ENCODE data around the gene KRT14. TPM values are rescaled to one million over a fixed set of nuclear protein-coding genes. Genes with fewer than 3 reads are reported as not detected.

KRT14 gene
- total RNA-seq, 1 experiment from 2014 or later: not detected

DNA sequence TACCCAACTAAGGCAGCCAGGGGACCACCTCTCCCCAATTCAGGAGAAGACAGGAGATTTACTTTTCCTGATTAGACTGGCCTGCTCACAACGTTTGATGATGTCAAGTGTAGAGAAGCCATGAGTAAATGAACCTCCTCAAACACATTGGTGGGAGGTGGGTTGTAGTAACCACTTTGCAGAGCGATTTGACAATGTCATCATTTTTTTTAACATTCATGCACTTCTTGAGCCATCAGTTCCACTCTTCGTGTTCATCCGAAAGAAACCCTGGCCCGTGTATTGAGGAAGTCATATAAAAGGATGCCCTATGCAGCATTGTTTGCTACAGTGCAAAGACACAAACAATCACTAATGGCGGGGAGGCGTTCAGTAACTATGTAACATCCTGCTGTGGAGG, 53.1 kb downstream of the KRT14 start:
- H3K4ac ChIP-seq (ENCODE audit: low read depth, low read length): no peak overlapping the region
- no peak overlapping the region for H3K18ac ChIP-seq (ENCODE audit: insufficient read length, low read depth, low read length)
- H3K79me1 ChIP-seq (ENCODE audit: insufficient read depth, low read depth, low read length, poor library complexity, severe bottlenecking): no peaks in the 10 kb centered on the region
- no peak for DNase-seq
- no peak overlapping the region for H3K4me3 Mint-ChIP-seq
- H3T11ph ChIP-seq (ENCODE audit: low read length): no peak overlapping the region
- H2BK12ac ChIP-seq (ENCODE audit: insufficient read length, low read depth, low read length): no peak overlapping the region
- H2AFZ ChIP-seq (ENCODE audit: low read length): no peak overlapping the region
- H4K8ac ChIP-seq (replicated peaks; ENCODE audit: insufficient read length, low read depth, low read length): no peak overlapping the region
- H3K23me2 ChIP-seq (ENCODE audit: insufficient read length, low read depth, low read length, poor library complexity, severe bottlenecking): peaks cover 3% of the 10 kb centered on the region
- no peak overlapping the region for H3K4me2 ChIP-seq (ENCODE audit: insufficient read depth, insufficient read length, low read length)
- no peak overlapping the region for H2BK20ac ChIP-seq (ENCODE audit: low read depth, low read length, poor library complexity, severe bottlenecking)
- H3K9ac ChIP-seq (ENCODE audit: extremely low read depth, insufficient read length, low read length): no peak overlapping the region
- H4K5ac ChIP-seq (ENCODE audit: insufficient read length, low read depth, low read length): no peak overlapping the region
- H2AK5ac ChIP-seq (ENCODE audit: insufficient read length, low read length): no peak overlapping the region
- H3K23ac ChIP-seq (ENCODE audit: insufficient read length, low read depth, low read length): no peak overlapping the region
- peaks cover 26% of the 10 kb centered on the region for H3K27me3 Mint-ChIP-seq (ENCODE audit: low read depth)
- WGBS (ENCODE audit: extremely low coverage, insufficient read length, low lambda C conversion rate): no CpG with 5 or more reads among the region's 7 CpGs
- no peak overlapping the region for H4K91ac ChIP-seq (ENCODE audit: insufficient read length, low read depth, low read length)
- H3K4me1 ChIP-seq (ENCODE audit: insufficient read depth, low read length): peaks cover 2% of the 10 kb centered on the region; the same call in 1 of the 2 replicates
- H3K4me1 Mint-ChIP-seq: peaks cover 40 to 53% of the 10 kb centered on the region in 2 experiments
- no peaks in the 10 kb centered on the region for H3K27me3 ChIP-seq (ENCODE audit: insufficient read depth, low read length)
- TF ChIP-seq, protein P1, sequence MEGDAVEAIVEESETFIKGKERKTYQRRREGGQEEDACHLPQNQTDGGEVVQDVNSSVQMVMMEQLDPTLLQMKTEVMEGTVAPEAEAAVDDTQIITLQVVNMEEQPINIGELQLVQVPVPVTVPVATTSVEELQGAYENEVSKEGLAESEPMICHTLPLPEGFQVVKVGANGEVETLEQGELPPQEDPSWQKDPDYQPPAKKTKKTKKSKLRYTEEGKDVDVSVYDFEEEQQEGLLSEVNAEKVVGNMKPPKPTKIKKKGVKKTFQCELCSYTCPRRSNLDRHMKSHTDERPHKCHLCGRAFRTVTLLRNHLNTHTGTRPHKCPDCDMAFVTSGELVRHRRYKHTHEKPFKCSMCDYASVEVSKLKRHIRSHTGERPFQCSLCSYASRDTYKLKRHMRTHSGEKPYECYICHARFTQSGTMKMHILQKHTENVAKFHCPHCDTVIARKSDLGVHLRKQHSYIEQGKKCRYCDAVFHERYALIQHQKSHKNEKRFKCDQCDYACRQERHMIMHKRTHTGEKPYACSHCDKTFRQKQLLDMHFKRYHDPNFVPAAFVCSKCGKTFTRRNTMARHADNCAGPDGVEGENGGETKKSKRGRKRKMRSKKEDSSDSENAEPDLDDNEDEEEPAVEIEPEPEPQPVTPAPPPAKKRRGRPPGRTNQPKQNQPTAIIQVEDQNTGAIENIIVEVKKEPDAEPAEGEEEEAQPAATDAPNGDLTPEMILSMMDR (conservative IDR thresholded peaks at IDR 0.05): no peak
- no peak overlapping the region for H3K56ac ChIP-seq (ENCODE audit: insufficient read length, low read depth, low read length)
- H2BK5ac ChIP-seq (ENCODE audit: insufficient read length, low read length): no peak overlapping the region
- H2BK120ac ChIP-seq (ENCODE audit: low read depth, low read length, poor library complexity, severe bottlenecking): no peak overlapping the region
- H3K27ac Mint-ChIP-seq: no peak overlapping the region
- no peaks in the 10 kb centered on the region; a peak in 1 of 5 replicates for H3K9me3 Mint-ChIP-seq
- H3K9me3 ChIP-seq (ENCODE audit: control insufficient read depth, low read depth, low read length): no peaks in the 10 kb centered on the region
- no peak overlapping the region for H3K14ac ChIP-seq (ENCODE audit: insufficient read depth, low read length)
- no peak overlapping the region for H3K27ac ChIP-seq (ENCODE audit: insufficient read length, low read depth, low read length)
- no peaks in the 10 kb centered on the region for H3K79me2 ChIP-seq (ENCODE audit: insufficient read depth, low read length)
- no peak overlapping the region for H2BK15ac ChIP-seq (ENCODE audit: low read depth, low read length)
- H3K36me3 Mint-ChIP-seq (ENCODE audit: insufficient read depth in 1 of 3, low read depth in 3 of 3): no peaks in the 10 kb centered on the region
- H4K20me1 ChIP-seq (ENCODE audit: control insufficient read depth, insufficient read depth, insufficient read length): no peaks in the 10 kb centered on the region

Data from H9 (cell line).